ENCODE measurements around the gene CAMK1D.

- TF ChIP-seq CTCF (IDR thresholded peaks at IDR 0.05) (no peak), POLR2AphosphoS5 (IDR thresholded peaks at IDR 0.05) (no peak), POLR2A (IDR thresholded peaks at IDR 0.05) (no peak)
Observed at GRCh38 chr10:12481924-12482323, 132.6 kb downstream of the CAMK1D start.

All from stomach (tissue), 4 donors.